ELF-1 (cell line): ENCODE data around the gene DLG1.

Source experiments
- DNase-seq: peaks from one replicate; pipeline ENCODE4 v3.0.0-alpha.2; 2016; ENCODE audit warnings: low read depth, low spot score

Gene DLG1

DNA sequence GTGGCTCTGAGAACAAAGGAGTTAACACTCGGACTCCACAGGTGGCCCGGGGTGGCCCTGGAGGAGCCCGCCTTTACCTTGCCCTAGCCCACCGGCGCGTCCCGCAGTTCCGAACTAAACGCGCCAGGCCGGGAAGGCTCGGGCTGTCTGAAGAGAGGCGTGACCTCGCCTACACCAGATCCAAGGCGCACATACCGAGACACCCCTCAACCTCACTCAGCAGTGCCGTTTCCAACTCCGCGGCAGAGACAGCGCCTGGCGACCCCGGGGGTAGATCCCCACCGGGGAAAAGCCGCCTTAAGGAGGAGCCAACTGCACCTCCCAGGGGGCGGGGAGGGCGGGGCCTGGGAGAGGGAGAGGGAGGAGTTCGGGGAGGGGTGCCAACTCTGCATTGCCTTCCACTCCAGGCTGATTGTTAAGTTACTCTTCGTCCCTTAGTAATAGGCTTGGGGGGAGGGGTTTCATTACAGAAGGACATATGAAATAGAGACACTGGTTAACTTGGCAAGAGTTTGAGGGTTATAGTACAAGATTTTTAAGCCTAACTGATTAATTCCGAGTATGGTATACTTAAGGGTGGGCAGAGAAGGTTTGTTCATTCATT is at the start of gene DLG1:
Gene DLG1 (minus strand): TSS at position 272 of the 604 bp plus-strand sequence. CDS start 1,408 bp downstream, outside the sequence.
- peak; percentile 87 for DNase-seq

DNA sequence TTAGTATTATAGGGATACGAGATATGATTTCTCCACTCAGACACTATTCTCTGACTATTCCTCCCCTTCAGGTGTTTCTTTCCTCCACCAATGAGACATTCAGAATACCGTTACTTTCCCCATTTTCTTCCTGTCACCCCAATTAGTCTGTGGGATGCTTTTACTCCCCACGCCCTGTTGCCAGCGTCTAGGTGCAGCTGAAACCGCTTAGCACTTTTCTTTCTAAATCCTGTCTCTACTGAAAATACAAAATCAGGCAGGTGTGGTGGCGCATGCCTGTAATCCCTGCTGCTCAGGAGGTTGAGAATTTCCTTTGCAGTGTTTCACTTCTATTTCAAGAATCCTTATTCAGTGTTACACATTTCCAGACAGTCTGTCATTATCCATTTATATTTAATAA is 49.6 kb upstream of the DLG1 start:
- no peak for DNase-seq

- no peak for DNase-seq
These were observed 47.0 kb upstream of the DLG1 start for GRCh38 chr3:197345390-197345789.

DNA sequence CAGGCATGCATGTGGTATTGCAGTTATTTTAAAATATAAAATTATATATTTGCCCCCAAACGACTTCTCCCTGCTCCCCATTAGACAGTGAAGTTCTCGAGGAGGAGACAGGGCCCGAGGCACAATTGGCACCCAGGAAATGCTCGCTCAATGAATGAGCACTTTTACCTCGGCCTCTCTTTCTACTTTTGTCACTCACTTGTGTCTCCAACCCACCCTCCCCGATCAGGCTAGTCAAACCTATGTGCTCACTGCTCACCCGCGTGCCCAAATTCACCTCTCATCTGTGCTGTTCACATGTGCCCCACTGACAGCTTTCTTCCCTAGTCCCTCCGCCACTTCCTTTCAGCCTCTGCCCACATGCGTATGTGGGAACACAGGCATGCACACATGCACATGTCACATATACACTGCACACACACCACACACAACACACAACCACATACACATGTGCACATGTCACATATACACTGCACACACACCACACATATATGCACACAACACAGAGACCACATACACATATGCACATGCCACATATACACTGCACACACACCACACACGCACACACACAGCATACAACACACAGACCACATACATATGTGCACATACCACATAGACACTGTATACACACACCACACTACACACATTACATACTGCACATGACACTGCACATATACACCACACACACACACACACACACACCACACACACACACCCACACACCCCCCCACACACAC is 46.3 kb upstream of the DLG1 start:
- no peak for DNase-seq

- no peak for DNase-seq
These were observed 45.4 kb upstream of the DLG1 start for GRCh38 chr3:197343656-197344408.

- no peak for DNase-seq
These were observed 44.7 kb upstream of the DLG1 start for GRCh38 chr3:197343111-197343510.

GRCh38 chr3:197340521-197340871 is 42.1 kb upstream of the DLG1 start:
- no peak for DNase-seq

DNA sequence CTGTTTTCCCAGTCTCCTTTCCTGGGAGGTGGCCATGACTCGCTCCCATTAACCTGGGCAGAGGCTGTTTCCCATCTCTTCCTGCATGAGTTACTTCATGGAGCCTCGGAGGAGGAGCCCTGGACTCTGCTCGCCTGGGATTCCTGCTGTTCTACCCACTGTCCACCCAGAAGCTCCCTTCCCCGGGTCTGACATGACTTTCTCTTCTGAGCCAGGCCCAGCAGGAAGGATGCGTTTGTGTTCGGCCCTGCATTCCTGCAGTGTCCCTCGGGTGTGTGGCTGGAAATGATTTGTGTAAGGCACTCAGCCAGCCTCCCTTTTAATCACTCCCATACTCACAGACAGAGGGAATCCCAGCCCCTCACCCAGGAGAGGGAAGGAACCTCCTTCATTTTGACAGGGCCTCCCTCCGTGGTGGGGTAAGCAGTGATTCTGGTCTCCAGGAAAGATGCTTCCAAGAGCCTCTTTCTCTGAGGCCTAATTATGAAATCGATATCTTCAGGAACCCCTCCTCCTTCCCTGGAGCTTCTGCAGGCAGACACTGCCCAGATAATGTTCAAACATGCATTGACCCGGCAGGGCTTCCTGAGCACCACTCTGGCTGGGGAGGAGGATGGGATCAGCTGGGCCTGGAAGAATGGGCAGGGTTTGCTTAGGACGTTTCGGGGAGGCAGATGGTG is 41.6 kb upstream of the DLG1 start:
- peak; percentile 49 for DNase-seq

DNA sequence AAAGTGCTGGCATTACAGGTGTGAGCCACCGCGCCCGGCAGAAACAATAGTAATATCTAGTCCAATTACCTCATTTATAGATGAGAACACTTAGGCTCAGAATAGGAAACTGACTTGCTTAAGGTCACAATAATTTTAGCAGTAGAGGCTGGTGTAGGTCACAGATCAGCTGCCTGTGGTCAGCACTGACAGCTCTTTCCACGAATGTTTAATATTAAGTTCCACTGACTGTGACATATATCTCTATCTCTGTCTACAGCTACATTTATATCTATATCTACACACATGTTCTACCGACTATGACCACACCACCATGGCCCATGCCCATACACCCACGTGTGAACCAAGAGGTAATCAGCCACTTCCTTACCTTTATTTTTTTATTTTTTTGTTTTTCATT is 40.2 kb upstream of the DLG1 start:
- DNase-seq = no peak

DNA sequence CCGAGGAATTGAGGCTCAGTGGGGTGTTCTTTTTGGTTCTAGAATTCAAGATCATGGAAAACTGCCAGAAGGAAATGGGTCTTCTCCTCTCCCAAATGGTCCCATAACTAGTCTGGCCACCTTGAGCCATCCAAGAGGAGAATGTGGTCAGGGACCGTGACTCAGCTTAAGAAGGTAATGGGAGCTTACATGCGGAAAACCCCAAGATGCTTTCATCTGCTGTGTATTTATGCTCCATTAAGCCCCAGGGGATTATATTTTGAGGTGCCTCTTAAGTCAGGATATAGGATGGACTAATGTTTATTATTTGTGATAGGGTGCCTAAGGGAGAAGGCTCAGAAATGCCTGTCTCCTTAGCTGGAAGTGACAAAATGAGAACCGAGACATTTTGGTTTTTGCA is 39.2 kb upstream of the DLG1 start:
- DNase-seq = no peak

- DNase-seq = no peak
These were observed 38.8 kb upstream of the DLG1 start for GRCh38 chr3:197337214-197337613.

- no peak for DNase-seq
These were observed 37.9 kb upstream of the DLG1 start for GRCh38 chr3:197336348-197336747.

- DNase-seq = peak; percentile 14
These were observed 37.2 kb upstream of the DLG1 start for GRCh38 chr3:197335428-197336132.

DNA sequence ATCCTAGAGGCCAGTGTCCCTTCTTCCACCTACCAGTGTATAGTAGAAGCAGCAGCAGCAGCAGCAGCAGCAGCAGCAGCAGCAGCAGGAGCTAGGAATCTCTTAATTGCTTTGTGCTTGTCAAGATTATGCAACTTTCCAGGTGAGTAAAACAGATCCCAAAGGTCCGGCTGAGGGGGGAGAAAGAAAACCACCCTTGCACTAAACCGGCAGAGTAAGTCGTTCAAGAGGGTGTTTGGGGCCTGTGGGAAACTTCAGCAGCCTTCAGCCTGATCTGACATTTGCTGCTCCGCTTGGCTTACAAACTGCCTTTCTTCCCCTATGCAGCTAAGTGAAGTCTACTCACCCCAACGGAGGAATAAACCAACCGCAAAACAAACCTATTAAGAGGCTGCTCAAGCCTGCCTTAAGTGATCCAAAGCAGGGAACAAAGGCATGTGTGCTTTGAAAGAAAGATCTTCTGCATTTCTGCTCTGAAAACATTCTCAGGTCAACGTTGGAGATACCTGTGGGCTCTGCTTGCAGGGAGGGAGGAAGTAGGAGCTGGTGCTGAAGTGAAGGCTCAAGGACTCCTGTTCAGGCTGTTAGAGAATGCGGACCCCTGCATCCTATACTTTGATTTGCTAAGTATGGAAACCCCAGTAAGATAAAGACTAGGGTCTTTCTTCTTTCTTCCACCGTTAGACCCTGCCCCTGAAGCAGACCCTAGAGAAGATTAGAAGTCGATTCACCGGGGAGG is 35.7 kb upstream of the DLG1 start:
- peak; percentile 64 for DNase-seq

GRCh38 chr3:197331131-197331530 is 32.7 kb upstream of the DLG1 start:
- DNase-seq = no peak

DNA sequence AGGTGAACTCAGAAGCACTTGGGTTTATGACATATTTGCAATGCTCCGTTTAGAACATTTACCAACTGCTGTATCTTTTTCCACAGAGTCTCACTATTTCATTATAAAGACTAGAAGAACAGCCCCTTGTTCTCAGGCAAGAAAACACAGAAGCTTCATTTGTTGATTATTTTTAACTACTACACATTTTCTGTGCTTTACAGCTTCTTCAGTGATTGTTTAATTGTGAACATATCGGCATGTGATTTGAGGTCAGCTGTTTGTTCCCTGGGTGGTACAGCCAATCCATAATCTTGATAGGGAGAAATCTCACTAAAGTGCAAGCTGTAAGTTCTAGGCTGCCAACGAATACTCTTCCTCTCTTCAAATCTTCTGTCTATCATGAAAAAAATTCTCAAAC is 31.0 kb upstream of the DLG1 start:
- no peak for DNase-seq

DNA sequence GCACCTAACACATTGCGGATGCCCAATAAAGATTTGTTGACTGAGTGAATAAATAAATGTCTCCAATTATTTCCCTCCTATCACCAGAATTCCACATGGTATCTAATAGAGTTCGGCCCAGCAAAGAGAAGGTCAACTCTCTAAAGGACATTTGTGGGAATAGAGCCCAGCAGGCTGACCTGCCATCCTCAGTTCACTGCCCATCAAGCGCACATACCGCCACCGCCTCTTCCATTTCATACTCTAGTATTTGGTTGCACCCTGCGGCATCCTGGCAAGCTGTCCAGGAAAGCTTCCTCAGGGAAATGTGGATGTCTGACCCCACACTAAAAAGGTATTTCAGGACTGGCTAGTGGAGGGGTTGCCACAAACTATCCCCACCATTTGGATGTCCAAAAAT is 29.8 kb upstream of the DLG1 start:
- no peak for DNase-seq

DNA sequence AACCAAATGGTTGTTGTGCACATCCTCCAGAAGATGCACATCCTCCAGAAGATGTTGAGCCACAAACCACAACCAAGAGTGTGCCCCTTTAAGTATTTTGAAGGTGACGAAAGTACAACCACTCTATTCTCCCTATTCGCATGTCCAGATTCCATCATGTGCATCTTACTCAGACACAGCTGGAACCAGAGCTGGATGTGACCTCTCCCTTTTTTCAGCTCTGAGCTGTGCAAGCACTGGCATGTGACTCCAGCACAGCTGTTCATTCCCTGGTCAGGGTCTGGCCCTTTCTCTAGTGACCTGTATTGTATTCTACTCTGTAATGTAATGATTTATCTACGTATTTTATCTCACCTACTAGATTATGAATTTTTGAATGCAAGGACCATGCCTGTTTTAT is 29.3 kb upstream of the DLG1 start:
- DNase-seq = no peak

DNA sequence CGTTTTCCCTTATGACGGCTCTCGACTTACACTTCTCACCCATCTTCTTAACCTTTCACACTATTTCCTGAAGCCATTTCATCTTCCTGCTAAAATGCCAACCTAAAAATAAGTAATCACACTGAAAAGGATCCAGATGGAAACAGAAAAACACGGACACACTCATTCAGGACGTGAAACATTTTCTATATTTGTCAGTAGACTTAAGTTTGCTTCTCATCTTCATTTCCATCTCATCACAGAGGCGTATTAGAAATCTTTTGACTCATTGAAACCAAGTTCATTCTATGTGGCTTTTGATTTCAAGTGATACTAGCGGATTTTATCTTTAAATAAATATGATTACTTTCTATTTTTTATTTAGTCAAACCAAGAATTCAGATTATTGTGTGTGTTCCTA is 27.4 kb upstream of the DLG1 start:
- no peak for DNase-seq

- DNase-seq = no peak
These were observed 23.7 kb upstream of the DLG1 start for GRCh38 chr3:197322149-197322548.

DNA sequence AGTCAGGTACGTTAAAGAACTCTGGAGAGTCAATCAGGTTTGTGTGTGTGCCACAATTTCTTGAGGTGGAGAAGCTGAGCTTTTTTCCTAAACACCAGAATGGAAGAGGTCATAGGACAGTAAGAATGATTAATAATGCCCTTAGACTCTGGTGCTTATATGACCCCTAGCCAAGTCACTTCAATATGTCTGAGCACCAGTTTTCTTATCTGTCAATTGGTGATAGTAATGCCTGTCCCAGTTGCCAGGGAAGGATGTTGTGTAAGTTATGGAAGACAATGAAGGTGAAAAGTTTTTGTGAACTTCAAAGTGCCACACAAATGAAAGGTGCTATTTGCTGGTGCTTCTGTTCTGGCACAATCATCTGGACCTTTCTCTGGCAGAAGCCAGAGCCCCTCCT is 22.2 kb upstream of the DLG1 start:
- no peak for DNase-seq
